GM19035 (cell line): ENCODE measurements around the gene SHKBP1.
"Not testable (repeated sequence)": the region's sequence is repeated elsewhere in the genome, so short reads cannot be mapped to it uniquely, and the experiment has no call there.

Experiments
- ATAC-seq: cut with Tn5 transposase; IDR thresholded peaks from one replicate; pipeline ENCODE4 v1.9.1; 2021; ENCODE audit not compliant: unreplicated experiment

Gene SHKBP1

GRCh38 chr19:40582467-40582866 is 5.8 kb downstream of the SHKBP1 start:
- ATAC-seq, result no peak

- ATAC-seq, result no peak
Measured at GRCh38 chr19:40583283-40583682, 6.6 kb downstream of the SHKBP1 start.

GRCh38 chr19:40584007-40584406 is 7.3 kb downstream of the SHKBP1 start:
- no peak for ATAC-seq

GRCh38 chr19:40585241-40585981 is 8.7 kb downstream of the SHKBP1 start:
- ATAC-seq, result no peak

GRCh38 chr19:40585982-40586422 is 9.3 kb downstream of the SHKBP1 start:
- no peak for ATAC-seq

GRCh38 chr19:40586611-40587010 is 9.9 kb downstream of the SHKBP1 start:
- ATAC-seq, result no peak

- ATAC-seq, result no peak
Measured at GRCh38 chr19:40588110-40588854, 11.6 kb downstream of the SHKBP1 start.

GRCh38 chr19:40588926-40589569 is 12.4 kb downstream of the SHKBP1 start:
- ATAC-seq, result no peak

- no peak for ATAC-seq
Measured at GRCh38 chr19:40589591-40590429, 13.1 kb downstream of the SHKBP1 start.

GRCh38 chr19:40590464-40591265 is 14.0 kb downstream of the SHKBP1 start:
- no peak for ATAC-seq

- not testable (repeated sequence) for ATAC-seq
Measured at GRCh38 chr19:40591724-40592123, 15.1 kb downstream of the SHKBP1 start.

GRCh38 chr19:40592170-40592569 is 15.5 kb downstream of the SHKBP1 start:
- no peak for ATAC-seq

GRCh38 chr19:40594255-40594654 is 17.6 kb downstream of the SHKBP1 start:
- no peak for ATAC-seq

- no peak for ATAC-seq
Measured at GRCh38 chr19:40594657-40595091, 18.0 kb downstream of the SHKBP1 start.

GRCh38 chr19:40596608-40597328 is 20.1 kb downstream of the SHKBP1 start:
- no peak for ATAC-seq

- no peak for ATAC-seq
Measured at GRCh38 chr19:40597329-40597838, 20.7 kb downstream of the SHKBP1 start.

GRCh38 chr19:40598121-40598917 is 21.6 kb downstream of the SHKBP1 start:
- ATAC-seq, result no peak

GRCh38 chr19:40598918-40599307 is 22.2 kb downstream of the SHKBP1 start:
- no peak for ATAC-seq
